SK-N-SH (cell line): Measurements from ENCODE around the gene DCLK3. TPM values are rescaled to one million over a fixed set of nuclear protein-coding genes. Genes with fewer than 3 reads are reported as not detected.

Experiments
- CTCF ChIA-PET: fragments of 300-600, 350-600 bp; formaldehyde crosslinking; extraction: SDS; loops from one replicate; lab custom pipeline; 2021; lab: Yijun Ruan, JAX
- POLR2A ChIA-PET: fragments of 350-600 bp; sonication (Branson Sonifier 250); formaldehyde crosslinking; extraction: SDS; loops from one replicate; lab custom pipeline; 2020; ENCODE audit warnings: antibody characterized with exemption, inconsistent platforms; lab: Yijun Ruan, JAX
- DNase-seq: peaks from one replicate; pipeline ENCODE4 v3.0.0; 2012
- H2AFZ ChIP-seq: fragments of 200-600 bp; sonication (generic); 2 replicates; pipeline ENCODE4 v1.8.1; 2016; ENCODE audit warnings: antibody characterized with exemption, mild to moderate bottlenecking, low read depth
- H3F3A ChIP-seq: fragments of 200-600 bp; sonication (generic); replicated peaks from 2 replicates; pipeline ENCODE3; 2016; ENCODE audit warnings: antibody characterized with exemption, mild to moderate bottlenecking; ENCODE audit not compliant: insufficient read depth
- H3K27ac ChIP-seq, 2 experiments: fragments of 200-500 bp in 1 of 2; fragments of 200-600 bp in 1 of 2; sonication (Bioruptor generic) in 1 of 2; sonication (generic), shearing (Covaris generic) in 1 of 2; 2 replicates each; pipeline versions ENCODE4 v1.5.1 to v1.6.1; 2014 to 2016; ENCODE audit warnings: low read depth in 2 of 2, inconsistent platforms in 1 of 2, low read length in 1 of 2, mild to moderate bottlenecking in 1 of 2, mixed read lengths in 1 of 2
- H3K27me3 ChIP-seq: fragments of 200-600 bp; sonication (generic), shearing (Covaris generic); 2 replicates; pipeline ENCODE4 v1.6.1; 2016; ENCODE audit warnings: mixed run types; ENCODE audit not compliant: insufficient read depth
- H3K36me3 ChIP-seq, 2 experiments: fragments of 200-500 bp in 1 of 2; fragments of 200-600 bp in 1 of 2; sonication (Bioruptor generic) in 1 of 2; sonication (generic) in 1 of 2; replicated peaks in 1 of 2; 2 replicates each; pipeline versions ENCODE3 to v1.5.1; 2014 to 2016; ENCODE audit warnings: low read length in 1 of 2, mild to moderate bottlenecking in 1 of 2; ENCODE audit not compliant: insufficient read depth in 2 of 2, control insufficient read depth in 1 of 2
- H3K4me1 ChIP-seq, 2 experiments: fragments of 200-500 bp in 1 of 2; fragments of 200-600 bp in 1 of 2; sonication (Bioruptor generic) in 1 of 2; sonication (generic), shearing (Covaris generic) in 1 of 2; 2 replicates each; pipeline versions ENCODE4 v1.5.1 to v1.6.1; 2014 to 2016; ENCODE audit warnings: low read depth in 1 of 2, low read length in 1 of 2, mixed run types in 1 of 2; ENCODE audit not compliant: insufficient read depth in 2 of 2, control insufficient read depth in 1 of 2
- H3K4me2 ChIP-seq: fragments of 200-600 bp; sonication (generic), shearing (Covaris generic); 2 replicates; pipeline ENCODE4 v1.6.1; 2017; ENCODE audit warnings: mixed run types
- H3K4me3 ChIP-seq, 2 experiments: fragments of 200-500 bp in 1 of 2; fragments of 200-600 bp in 1 of 2; sonication (Bioruptor generic) in 1 of 2; sonication (generic), shearing (Covaris generic) in 1 of 2; 2 replicates each; pipeline versions ENCODE4 v1.5.1 to v1.8.1; 2014 to 2016; ENCODE audit warnings: low read depth in 2 of 2, inconsistent platforms in 1 of 2, low read length in 1 of 2, mild to moderate bottlenecking in 1 of 2, mixed read lengths in 1 of 2, moderate library complexity in 1 of 2
- H3K79me2 ChIP-seq: fragments of 200-600 bp; sonication (generic); 2 replicates; pipeline ENCODE4 v1.8.1; 2017; ENCODE audit warnings: mild to moderate bottlenecking; ENCODE audit not compliant: insufficient read depth
- H3K9ac ChIP-seq: fragments of 200-600 bp; sonication (generic); 2 replicates; pipeline ENCODE4 v1.6.1; 2017; ENCODE audit warnings: mixed run types
- H3K9me2 ChIP-seq: fragments of 200-600 bp; sonication (generic); 2 replicates; pipeline ENCODE4 v1.6.1; 2017; ENCODE audit warnings: mixed run types
- H3K9me3 ChIP-seq: fragments of 200-600 bp; sonication (generic); 2 replicates; pipeline ENCODE4 v1.6.1; 2017; ENCODE audit warnings: mixed run types, mild to moderate bottlenecking, moderate library complexity
- H4K20me1 ChIP-seq: fragments of 200-600 bp; sonication (generic); 2 replicates; pipeline ENCODE4 v1.6.1; 2017; ENCODE audit warnings: mild to moderate bottlenecking, mixed run types; ENCODE audit not compliant: insufficient read depth
- CHD2 ChIP-seq: fragments of 150-350 bp; IDR thresholded peaks from 2 replicates; pipeline ENCODE4 v1.6.1; 2018; ENCODE audit warnings: low read length; ENCODE audit not compliant: partially characterized antibody
- ELF1 ChIP-seq: IDR thresholded peaks from 2 replicates; pipeline ENCODE4 v1.4.0; 2012
- EP300 ChIP-seq, 2 experiments: IDR thresholded peaks; 2 replicates each; pipeline versions ENCODE4 v1.4.0 to v1.6.1; 2012; ENCODE audit warnings: borderline replicate concordance in 1 of 2, low read depth in 1 of 2, low read length in 1 of 2
- FOXJ3 ChIP-seq: sonication (generic); formaldehyde crosslinking; IDR thresholded peaks from 2 replicates; pipeline ENCODE4 v1.5.1; 2020; ENCODE audit warnings: mild to moderate bottlenecking, missing genetic modification reagents
- JUND ChIP-seq: IDR thresholded peaks from 2 replicates; pipeline ENCODE4 v1.4.0; 2012
- MEF2A ChIP-seq: IDR thresholded peaks from 2 replicates; pipeline ENCODE4 v1.4.0; 2012; ENCODE audit warnings: low read depth, borderline replicate concordance
- NFIC ChIP-seq: IDR thresholded peaks from 2 replicates; pipeline ENCODE4 v1.4.0; 2012; ENCODE audit warnings: borderline replicate concordance
- NRF1 ChIP-seq: IDR thresholded peaks from 2 replicates; pipeline ENCODE4 v1.6.1; 2012; ENCODE audit warnings: low read depth, mild to moderate bottlenecking, low read length
- POLR2AphosphoS5 ChIP-seq: IDR thresholded peaks from 2 replicates; pipeline ENCODE4 v1.6.1; 2012; ENCODE audit warnings: low read depth, low read length
- RCOR1 ChIP-seq: fragments of 150-350 bp; IDR thresholded peaks from 2 replicates; pipeline ENCODE4 v1.6.1; 2017; ENCODE audit warnings: antibody characterized with exemption, low read length
- RXRA ChIP-seq: IDR thresholded peaks from 2 replicates; pipeline ENCODE4 v1.4.0; 2012; ENCODE audit warnings: low read depth, mild to moderate bottlenecking, borderline replicate concordance
- TAF1 ChIP-seq: IDR thresholded peaks from 2 replicates; pipeline ENCODE4 v1.6.1; 2012; ENCODE audit warnings: low read depth, mild to moderate bottlenecking, low read length, moderate library complexity, borderline replicate concordance
- TCF12 ChIP-seq: IDR thresholded peaks from 2 replicates; pipeline ENCODE4 v1.4.0; 2012
- YY1 ChIP-seq: IDR thresholded peaks from 2 replicates; pipeline ENCODE4 v1.4.0; 2012; ENCODE audit warnings: low read depth, mild to moderate bottlenecking
- WGBS: methylation state at CpG from one replicate; pipeline ENCODE4 v1.1.6; 2017; ENCODE audit warnings: low lambda C conversion rate; 5-methylcytosine and 5-hydroxymethylcytosine counted together
- polyA plus RNA-seq, 3 experiments: library from polyadenylated mRNA; depleted of rRNA; stranded (reverse); fragments of >200 nt; gene quantifications; 2 replicates each; pipeline ENCODE4 v1.2.3, GENCODE V29; 2012
- TF ChIP-seq, protein P1 (sequence below): IDR thresholded peaks from 2 replicates; pipeline ENCODE4 v1.4.0; 2012; ENCODE audit warnings: low read depth, borderline replicate concordance
- TF ChIP-seq, protein P2 (sequence below): IDR thresholded peaks from 2 replicates; pipeline ENCODE4 v1.6.1; 2012; ENCODE audit warnings: mild to moderate bottlenecking, low read depth, low read length, moderate library complexity
- TF ChIP-seq, protein P3 (sequence below): fragments of 150-350 bp; IDR thresholded peaks from 2 replicates; pipeline ENCODE4 v1.6.1; 2017; ENCODE audit warnings: antibody characterized with exemption, low read length, low read depth, borderline replicate concordance

DCLK3 gene
- polyA plus RNA-seq, 1 of the 3 experiments (the other 2 are of a cell fraction), result not detected

DNA sequence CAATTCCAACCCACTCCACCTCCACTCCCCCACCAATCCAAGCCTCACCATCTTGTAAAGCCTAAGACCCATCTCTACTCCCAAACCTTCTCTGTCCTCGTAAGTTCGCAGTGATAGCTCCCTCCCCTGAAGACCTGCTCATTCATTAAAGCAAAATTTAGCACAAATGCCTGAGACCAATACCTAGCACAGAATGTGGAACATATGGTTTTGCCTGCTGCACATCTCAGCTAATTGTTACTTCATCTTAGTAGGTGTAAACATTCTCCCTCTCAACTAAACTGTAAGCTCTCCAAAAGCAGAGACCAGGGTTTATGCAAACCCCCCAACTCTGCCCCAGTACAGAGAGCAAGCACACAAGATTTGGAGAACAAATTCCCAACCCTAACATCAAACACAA, 20.5 kb downstream of the DCLK3 start:
- ChIA-PET POLR2A (no interaction called here), CTCF (interaction anchor here (0.8 to 3.6 kb wide), 6 partner anchors 10 to 778 kb away, joined by 3 to 11 read pairs (median 6); no protein-coding TSS in a partner anchor)
- Histone ChIP-seq H3K4me2 (no peak overlapping the region), H3K79me2 (no peaks in the 10 kb centered on the region), H3K27ac (no peak overlapping the region; a peak in 1 of 4 replicates), H3K4me3 (no peak overlapping the region), H2AFZ (no peak overlapping the region), H3F3A (no peaks in the 10 kb centered on the region), H4K20me1 (no peaks in the 10 kb centered on the region), H3K4me1 (peaks cover 0 to 31% of the 10 kb centered on the region in 2 experiments; a peak in 2 of 4 replicates), H3K9ac (no peak overlapping the region), H3K36me3 (no peaks in the 10 kb centered on the region), H3K9me2 (no peaks in the 10 kb centered on the region), H3K9me3 (no peaks in the 10 kb centered on the region), H3K27me3 (no peaks in the 10 kb centered on the region)
- WGBS, result 35% methylated on average over 2 of the region's 2 CpGs
- DNase-seq, result no peak
- TF ChIP-seq, protein P1, sequence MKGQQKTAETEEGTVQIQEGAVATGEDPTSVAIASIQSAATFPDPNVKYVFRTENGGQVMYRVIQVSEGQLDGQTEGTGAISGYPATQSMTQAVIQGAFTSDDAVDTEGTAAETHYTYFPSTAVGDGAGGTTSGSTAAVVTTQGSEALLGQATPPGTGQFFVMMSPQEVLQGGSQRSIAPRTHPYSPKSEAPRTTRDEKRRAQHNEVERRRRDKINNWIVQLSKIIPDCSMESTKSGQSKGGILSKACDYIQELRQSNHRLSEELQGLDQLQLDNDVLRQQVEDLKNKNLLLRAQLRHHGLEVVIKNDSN, result no peak
- TF ChIP-seq MEF2A, result no peak
- TF ChIP-seq, protein P2, sequence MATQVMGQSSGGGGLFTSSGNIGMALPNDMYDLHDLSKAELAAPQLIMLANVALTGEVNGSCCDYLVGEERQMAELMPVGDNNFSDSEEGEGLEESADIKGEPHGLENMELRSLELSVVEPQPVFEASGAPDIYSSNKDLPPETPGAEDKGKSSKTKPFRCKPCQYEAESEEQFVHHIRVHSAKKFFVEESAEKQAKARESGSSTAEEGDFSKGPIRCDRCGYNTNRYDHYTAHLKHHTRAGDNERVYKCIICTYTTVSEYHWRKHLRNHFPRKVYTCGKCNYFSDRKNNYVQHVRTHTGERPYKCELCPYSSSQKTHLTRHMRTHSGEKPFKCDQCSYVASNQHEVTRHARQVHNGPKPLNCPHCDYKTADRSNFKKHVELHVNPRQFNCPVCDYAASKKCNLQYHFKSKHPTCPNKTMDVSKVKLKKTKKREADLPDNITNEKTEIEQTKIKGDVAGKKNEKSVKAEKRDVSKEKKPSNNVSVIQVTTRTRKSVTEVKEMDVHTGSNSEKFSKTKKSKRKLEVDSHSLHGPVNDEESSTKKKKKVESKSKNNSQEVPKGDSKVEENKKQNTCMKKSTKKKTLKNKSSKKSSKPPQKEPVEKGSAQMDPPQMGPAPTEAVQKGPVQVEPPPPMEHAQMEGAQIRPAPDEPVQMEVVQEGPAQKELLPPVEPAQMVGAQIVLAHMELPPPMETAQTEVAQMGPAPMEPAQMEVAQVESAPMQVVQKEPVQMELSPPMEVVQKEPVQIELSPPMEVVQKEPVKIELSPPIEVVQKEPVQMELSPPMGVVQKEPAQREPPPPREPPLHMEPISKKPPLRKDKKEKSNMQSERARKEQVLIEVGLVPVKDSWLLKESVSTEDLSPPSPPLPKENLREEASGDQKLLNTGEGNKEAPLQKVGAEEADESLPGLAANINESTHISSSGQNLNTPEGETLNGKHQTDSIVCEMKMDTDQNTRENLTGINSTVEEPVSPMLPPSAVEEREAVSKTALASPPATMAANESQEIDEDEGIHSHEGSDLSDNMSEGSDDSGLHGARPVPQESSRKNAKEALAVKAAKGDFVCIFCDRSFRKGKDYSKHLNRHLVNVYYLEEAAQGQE, result no peak
- no peak for TF ChIP-seq YY1
- TF ChIP-seq FOXJ3, result no peak
- TF ChIP-seq EP300 (IDR thresholded peaks at IDR 0.05; ENCODE audit: borderline replicate concordance in 1 of 2, low read depth in 1 of 2, low read length in 1 of 2), result no peak
- no peak for TF ChIP-seq JUND
- TF ChIP-seq CHD2, result no peak
- no peak for TF ChIP-seq NRF1
- no peak for TF ChIP-seq RXRA
- TF ChIP-seq TCF12, result no peak
- TF ChIP-seq, protein P3, sequence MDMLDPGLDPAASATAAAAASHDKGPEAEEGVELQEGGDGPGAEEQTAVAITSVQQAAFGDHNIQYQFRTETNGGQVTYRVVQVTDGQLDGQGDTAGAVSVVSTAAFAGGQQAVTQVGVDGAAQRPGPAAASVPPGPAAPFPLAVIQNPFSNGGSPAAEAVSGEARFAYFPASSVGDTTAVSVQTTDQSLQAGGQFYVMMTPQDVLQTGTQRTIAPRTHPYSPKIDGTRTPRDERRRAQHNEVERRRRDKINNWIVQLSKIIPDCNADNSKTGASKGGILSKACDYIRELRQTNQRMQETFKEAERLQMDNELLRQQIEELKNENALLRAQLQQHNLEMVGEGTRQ, result no peak
- TF ChIP-seq NFIC, result no peak
- no peak for TF ChIP-seq ELF1
- TF ChIP-seq TAF1, result no peak
- no peak for TF ChIP-seq POLR2AphosphoS5
- no peak for TF ChIP-seq RCOR1
